H1 (cell line): Measurements from ENCODE around the gene GGT6. TPM values are rescaled to one million over a fixed set of nuclear protein-coding genes. Genes with fewer than 3 reads are reported as not detected.

Source experiments
- CTCF ChIA-PET: fragments of 300-600 bp; sonication (Branson Sonifier 250); formaldehyde crosslinking; loops from one replicate; lab custom pipeline; 2021; ENCODE audit not compliant: partially characterized antibody; lab: Charles Lee
- POLR2A ChIA-PET: fragments of 300-600 bp; sonication (Branson Sonifier 250); formaldehyde crosslinking; loops from one replicate; lab custom pipeline; 2021; ENCODE audit warnings: inconsistent platforms; ENCODE audit not compliant: partially characterized antibody; lab: Charles Lee
- DNase-seq, 2 experiments: peaks; one replicate each; pipeline versions ENCODE4 v3.0.0 to v3.0.0-alpha.2; 2010 to 2022; ENCODE audit warnings: low spot score in 2 of 2, low read depth in 1 of 2, mixed read lengths in 1 of 2
- FAIRE-seq: peaks from 2 replicates; lab custom pipeline; 2011; peaks lifted over from hg19 to GRCh38; lab: Jason Lieb, UNC
- H2AFZ ChIP-seq: 2 replicates; pipeline ENCODE4 v1.8.1; 2012; ENCODE audit warnings: low read length, inconsistent platforms
- H2AK5ac ChIP-seq: 2 replicates; pipeline ENCODE4 v1.6.1; 2013; ENCODE audit warnings: low read depth, low read length
- H2BK120ac ChIP-seq: replicated peaks from 2 replicates; pipeline ENCODE3; 2013; ENCODE audit warnings: low read depth, low read length, inconsistent platforms
- H2BK12ac ChIP-seq: 2 replicates; pipeline ENCODE4 v1.6.1; 2013; ENCODE audit warnings: low read depth, low read length
- H2BK15ac ChIP-seq: 2 replicates; pipeline ENCODE4 v1.6.1; 2013; ENCODE audit warnings: low read length
- H2BK20ac ChIP-seq: 2 replicates; pipeline ENCODE4 v1.6.1; 2013; ENCODE audit warnings: low read length
- H2BK5ac ChIP-seq: 2 replicates; pipeline ENCODE4 v1.6.1; 2013; ENCODE audit warnings: low read depth, low read length
- H3K14ac ChIP-seq: 2 replicates; pipeline ENCODE4 v1.6.1; 2013; ENCODE audit warnings: inconsistent platforms; ENCODE audit not compliant: insufficient read length
- H3K18ac ChIP-seq: 2 replicates; pipeline ENCODE4 v1.6.1; 2013; ENCODE audit warnings: low read length; ENCODE audit errors: extremely low read depth
- H3K23ac ChIP-seq: 2 replicates; pipeline ENCODE4 v1.6.1; 2013; ENCODE audit warnings: inconsistent platforms; ENCODE audit not compliant: insufficient read length
- H3K23me2 ChIP-seq: 2 replicates; pipeline ENCODE4 v1.6.1; 2013; ENCODE audit warnings: low read depth, low read length
- H3K27ac ChIP-seq: 2 replicates; pipeline ENCODE4 v1.6.1; 2011; ENCODE audit warnings: low read depth, low read length, inconsistent platforms
- H3K27me3 ChIP-seq, 4 experiments: replicated peaks in 1 of 4; 1 replicate in 1 of 4; 2 replicates in 3 of 4; pipeline versions ENCODE4 v1.6.1 to v1.8.1; 2011 to 2013; ENCODE audit warnings: low read length in 3 of 4, mild to moderate bottlenecking in 3 of 4, inconsistent platforms in 2 of 4, mixed read lengths in 2 of 4, moderate library complexity in 1 of 4; ENCODE audit not compliant: control insufficient read depth in 3 of 4, insufficient read depth in 3 of 4; ENCODE audit errors: extremely low read depth in 1 of 4
- H3K36me3 ChIP-seq, 4 experiments: 2 replicates each; pipeline versions ENCODE4 v1.6.1 to v1.8.1; 2011 to 2013; ENCODE audit warnings: mild to moderate bottlenecking in 4 of 4, low read length in 3 of 4, moderate library complexity in 2 of 4, control low read depth in 1 of 4, inconsistent platforms in 1 of 4; ENCODE audit not compliant: insufficient read depth in 4 of 4, control insufficient read depth in 2 of 4
- H3K4ac ChIP-seq: replicated peaks from 2 replicates; pipeline ENCODE3; 2013; ENCODE audit warnings: low read length, low read depth, mixed read lengths, inconsistent platforms; ENCODE audit not compliant: insufficient read length
- H3K4me1 ChIP-seq, 4 experiments: replicated peaks in 1 of 4; 1 replicate in 1 of 4; 2 replicates in 3 of 4; pipeline versions ENCODE4 v1.6.1 to v1.8.1; 2011 to 2013; ENCODE audit warnings: low read length in 3 of 4, inconsistent platforms in 2 of 4, mixed read lengths in 1 of 4; ENCODE audit not compliant: insufficient read depth in 4 of 4, control insufficient read depth in 3 of 4
- H3K4me2 ChIP-seq, 2 experiments: 2 replicates each; pipeline versions ENCODE4 v1.6.1 to v1.8.1; 2011 to 2013; ENCODE audit warnings: low read depth in 2 of 2, low read length in 2 of 2, control low read depth in 1 of 2, inconsistent platforms in 1 of 2, mild to moderate bottlenecking in 1 of 2; ENCODE audit not compliant: insufficient read depth in 1 of 2
- H3K4me3 ChIP-seq, 4 experiments: fragments of 200-600, 300-600 bp in 1 of 4; sonication (generic), shearing (Covaris generic), sonication (Bioruptor Twin) in 1 of 4; 2 replicates each; pipeline versions ENCODE4 v1.5.1 to v1.8.1; 2011 to 2016; ENCODE audit warnings: low read length in 4 of 4, low read depth in 3 of 4, control low read depth in 2 of 4, inconsistent platforms in 2 of 4, mild to moderate bottlenecking in 2 of 4, mixed read lengths in 1 of 4, moderate library complexity in 1 of 4; ENCODE audit not compliant: insufficient read depth in 2 of 4; ENCODE audit errors: extremely low read depth in 1 of 4
- H3K56ac ChIP-seq: replicated peaks from 2 replicates; pipeline ENCODE3; 2013; ENCODE audit warnings: low read depth, mild to moderate bottlenecking, mixed read lengths, low read length, inconsistent platforms; ENCODE audit not compliant: insufficient read length
- H3K79me1 ChIP-seq: 2 replicates; pipeline ENCODE4 v1.6.1; 2013; ENCODE audit warnings: low read depth, low read length, control low read depth
- H3K79me2 ChIP-seq, 2 experiments: 2 replicates each; pipeline versions ENCODE4 v1.6.1 to v1.8.1; 2012 to 2013; ENCODE audit warnings: low read length in 2 of 2, mild to moderate bottlenecking in 2 of 2, inconsistent platforms in 1 of 2; ENCODE audit not compliant: insufficient read depth in 2 of 2, control insufficient read depth in 1 of 2
- H3K9ac ChIP-seq, 4 experiments: replicated peaks in 1 of 4; 1 replicate in 1 of 4; 2 replicates in 3 of 4; pipeline versions ENCODE4 v1.6.1 to v1.8.1; 2011 to 2013; ENCODE audit warnings: low read depth in 3 of 4, low read length in 3 of 4, control low read depth in 2 of 4, mild to moderate bottlenecking in 2 of 4, moderate library complexity in 2 of 4, inconsistent platforms in 1 of 4; ENCODE audit errors: extremely low read depth in 1 of 4
- H3K9me3 ChIP-seq, 2 experiments: 2 replicates each; pipeline versions ENCODE4 v1.6.1 to v1.8.1; 2012 to 2013; ENCODE audit warnings: mild to moderate bottlenecking in 2 of 2, moderate library complexity in 2 of 2, control low read depth in 1 of 2, inconsistent platforms in 1 of 2, low read depth in 1 of 2, low read length in 1 of 2, mixed read lengths in 1 of 2; ENCODE audit not compliant: insufficient read depth in 2 of 2
- H4K20me1 ChIP-seq, 2 experiments: replicated peaks in 1 of 2; 2 replicates each; pipeline versions ENCODE3 to v1.8.1; 2011 to 2013; ENCODE audit warnings: inconsistent platforms in 2 of 2, low read length in 2 of 2, mild to moderate bottlenecking in 1 of 2; ENCODE audit not compliant: insufficient read depth in 2 of 2, control insufficient read depth in 1 of 2
- H4K5ac ChIP-seq: 2 replicates; pipeline ENCODE4 v1.6.1; 2013; ENCODE audit warnings: low read length, low read depth, mixed read lengths, inconsistent platforms; ENCODE audit not compliant: insufficient read length
- H4K8ac ChIP-seq: 2 replicates; pipeline ENCODE4 v1.8.0; 2013; ENCODE audit warnings: mild to moderate bottlenecking, moderate library complexity, low read length, inconsistent platforms; ENCODE audit not compliant: insufficient read depth; ENCODE audit errors: extremely low read depth
- H4K91ac ChIP-seq: replicated peaks from 2 replicates; pipeline ENCODE3; 2013; ENCODE audit warnings: low read length, mixed read lengths, inconsistent platforms; ENCODE audit not compliant: insufficient read length
- ASH2L ChIP-seq: fragments of 200-600, 300-600 bp; sonication (generic); IDR thresholded peaks from one replicate; pipeline ENCODE4 v1.7.1; 2017; ENCODE audit warnings: low read length
- CHD2 ChIP-seq: IDR thresholded peaks from 2 replicates; pipeline ENCODE4 v1.6.1; 2012; ENCODE audit warnings: low read length, improper control_type of control experiment
- JUN ChIP-seq: IDR thresholded peaks from 2 replicates; pipeline ENCODE4 v1.6.1; 2011; ENCODE audit warnings: low read depth, mild to moderate bottlenecking, improper control_type of control experiment, low read length
- SIN3A ChIP-seq, 2 experiments: IDR thresholded peaks in 1 of 2; conservative IDR thresholded peaks in 1 of 2; 2 replicates each; pipeline ENCODE4 v1.6.1; 2011 to 2012; ENCODE audit warnings: low read length in 2 of 2, improper control_type of control experiment in 1 of 2, low read depth in 1 of 2, mild to moderate bottlenecking in 1 of 2
- WGBS, 2 experiments: shearing (Covaris generic) in 1 of 2; methylation state at CpG; one replicate each; pipeline versions ENCODE4 v1.1.6 to v1.1.7; 2013 to 2015; ENCODE audit warnings: low lambda C conversion rate in 2 of 2, mixed read lengths in 2 of 2, inconsistent platforms in 1 of 2, low coverage in 1 of 2, missing lambda C conversion rate in 1 of 2; ENCODE audit not compliant: insufficient replicate concordance in 2 of 2, insufficient coverage in 1 of 2, insufficient read length in 1 of 2; ENCODE audit errors: extremely low coverage in 1 of 2, missing lambda C conversion rate in 1 of 2; 5-methylcytosine and 5-hydroxymethylcytosine counted together
- polyA plus RNA-seq, 7 experiments: library from polyadenylated mRNA; depleted of rRNA in 3 of 7; stranded (reverse) in 5 of 7; unstranded in 2 of 7; fragments of >200 nt in 5 of 7; fragments of 200-250 nt in 2 of 7; gene quantifications; 1 replicate in 5 of 7; 2 replicates in 1 of 7; 4 replicates in 1 of 7; pipeline versions ENCODE4 v1.2.1 to v1.2.3, GENCODE V29; 2011 to 2013; ENCODE audit warnings: missing spikeins in 2 of 7, mixed read lengths in 2 of 7
- total RNA-seq: library from RNA; stranded (reverse); fragmentation: NEBNext Ultra II Directional; extraction: Animal tissue kit (Norgen Biotek cat#: 25700); gene quantifications from 2 replicates; pipeline ENCODE4 v1.2.1, GENCODE V29; 2021
- TF ChIP-seq, protein P1 (sequence below): IDR thresholded peaks from 2 replicates; pipeline ENCODE4 v1.6.1; 2012; ENCODE audit warnings: inconsistent platforms
- TF ChIP-seq, protein P2 (sequence below), 3 experiments: IDR thresholded peaks; 1 replicate in 2 of 3; 2 replicates in 1 of 3; pipeline versions ENCODE4 v1.5.1 to v1.6.1; 2011; ENCODE audit warnings: low read length in 3 of 3, mild to moderate bottlenecking in 3 of 3, inconsistent platforms in 2 of 3, low read depth in 1 of 3, moderate library complexity in 1 of 3; ENCODE audit not compliant: insufficient read depth in 1 of 3; ENCODE audit errors: control extremely low read depth in 1 of 3

GGT6 gene
- total and polyA plus RNA-seq, 2 of the 8 experiments (the other 6 are each of a cell fraction or from before 2014, with no cell fraction given): 0.18 TPM; not detected in 1

DNA sequence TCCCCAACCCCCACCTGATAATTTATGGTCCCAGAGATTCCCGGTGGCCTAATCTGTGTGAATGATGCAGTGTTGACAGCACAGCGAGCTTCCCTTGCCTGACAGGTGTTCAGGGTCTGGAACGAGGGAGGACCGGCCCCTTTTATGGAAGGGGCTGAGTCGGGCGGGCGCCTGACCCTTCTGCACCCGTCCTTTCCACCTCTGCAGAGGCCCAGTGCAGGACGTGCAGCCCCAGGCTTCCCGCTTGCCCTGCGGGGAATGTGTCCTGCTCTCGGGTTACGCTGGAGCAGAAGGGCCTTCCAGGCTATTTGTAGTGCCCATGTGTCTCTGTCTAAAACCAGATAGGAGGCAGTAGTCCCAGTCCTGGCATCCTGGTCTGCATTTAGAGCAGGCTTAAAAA, 40.2 kb upstream of the GGT6 start:
- Histone ChIP-seq H2BK12ac (peak overlapping the region; percentile 95; the same call in 1 of the 2 replicates), H3K36me3 (no peaks in the 10 kb centered on the region), H4K91ac (no peak overlapping the region), H3K4me2 (peak overlapping the region; percentile 69 to 80), H2AK5ac (peak overlapping the region; percentile 24; the same call in 1 of the 2 replicates), H3K56ac (no peak overlapping the region), H4K5ac (no peak overlapping the region), H3K14ac (no peak overlapping the region), H2BK15ac (peak overlapping the region; percentile 61; the same call in 1 of the 2 replicates), H4K8ac (no peak overlapping the region), H3K79me1 (no peaks in the 10 kb centered on the region), H3K23ac (no peak overlapping the region), H3K18ac (peak overlapping the region; percentile 65; the same call in 1 of the 2 replicates), H3K4me1 (peaks cover 4 to 26% (median 19%) of the 10 kb centered on the region in 4 experiments), H2AFZ (no peak overlapping the region), H3K23me2 (peaks cover 2% of the 10 kb centered on the region; the same call in 1 of the 2 replicates), H3K9me3 (no peaks in the 10 kb centered on the region), H2BK5ac (peak overlapping the region; percentile 75; the same call in 1 of the 2 replicates), H2BK20ac (peak overlapping the region; percentile 15; the same call in 1 of the 2 replicates), H4K20me1 (no peaks in the 10 kb centered on the region), H3K4ac (no peak overlapping the region), H3K79me2 (no peaks in the 10 kb centered on the region), H3K27ac (no peak overlapping the region), H2BK120ac (no peak overlapping the region), H3K27me3 (0 out of 7 replicates have a peak, but pooled peaks cover 0 to 2% (median 0%) of the 10 kb centered on the region in 4 experiments), H3K4me3 (peak overlapping the region in 3 of 4 experiments; percentile 7 to 40 (median 23); a peak in 4 of 8 replicates), H3K9ac (no peak overlapping the region)
- WGBS, 2 experiments: 56% methylated on average over 13 of the region's 13 CpGs; no CpG with 5 or more reads in 1 of the 2 experiments
- FAIRE-seq (no peak), DNase-seq (no peak)
- ChIA-PET POLR2A (interaction anchor here (0.7 to 1.7 kb wide), 5 partner anchors 13 to 108 kb away, joined by 3 to 11 read pairs (median 3); no protein-coding TSS in a partner anchor), CTCF (interaction anchor here (1.1 to 10.1 kb wide), 8 partner anchors 10 to 40 kb away, joined by 3 to 77 read pairs (median 6); partner anchors contain the start of genes GGT6 and SMTNL2)
- TF ChIP-seq ASH2L: no peak
- TF ChIP-seq, protein P1, sequence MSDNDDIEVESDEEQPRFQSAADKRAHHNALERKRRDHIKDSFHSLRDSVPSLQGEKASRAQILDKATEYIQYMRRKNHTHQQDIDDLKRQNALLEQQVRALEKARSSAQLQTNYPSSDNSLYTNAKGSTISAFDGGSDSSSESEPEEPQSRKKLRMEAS: no peak
- no peak for TF ChIP-seq JUN
- no peak for TF ChIP-seq CHD2
- TF ChIP-seq, protein P2, sequence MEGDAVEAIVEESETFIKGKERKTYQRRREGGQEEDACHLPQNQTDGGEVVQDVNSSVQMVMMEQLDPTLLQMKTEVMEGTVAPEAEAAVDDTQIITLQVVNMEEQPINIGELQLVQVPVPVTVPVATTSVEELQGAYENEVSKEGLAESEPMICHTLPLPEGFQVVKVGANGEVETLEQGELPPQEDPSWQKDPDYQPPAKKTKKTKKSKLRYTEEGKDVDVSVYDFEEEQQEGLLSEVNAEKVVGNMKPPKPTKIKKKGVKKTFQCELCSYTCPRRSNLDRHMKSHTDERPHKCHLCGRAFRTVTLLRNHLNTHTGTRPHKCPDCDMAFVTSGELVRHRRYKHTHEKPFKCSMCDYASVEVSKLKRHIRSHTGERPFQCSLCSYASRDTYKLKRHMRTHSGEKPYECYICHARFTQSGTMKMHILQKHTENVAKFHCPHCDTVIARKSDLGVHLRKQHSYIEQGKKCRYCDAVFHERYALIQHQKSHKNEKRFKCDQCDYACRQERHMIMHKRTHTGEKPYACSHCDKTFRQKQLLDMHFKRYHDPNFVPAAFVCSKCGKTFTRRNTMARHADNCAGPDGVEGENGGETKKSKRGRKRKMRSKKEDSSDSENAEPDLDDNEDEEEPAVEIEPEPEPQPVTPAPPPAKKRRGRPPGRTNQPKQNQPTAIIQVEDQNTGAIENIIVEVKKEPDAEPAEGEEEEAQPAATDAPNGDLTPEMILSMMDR (IDR thresholded peaks at IDR 0.05; ENCODE audit: control extremely low read depth in 1 of 3, insufficient read depth in 1 of 3, low read depth in 1 of 3, low read length in 3 of 3): peak in 1 of 3 experiments; percentile 12; a peak in 1 of 4 replicates
- no peak for TF ChIP-seq SIN3A (conservative IDR thresholded peaks at IDR 0.05 in 1 of 2, IDR thresholded peaks at IDR 0.05 in 1 of 2; ENCODE audit: low read depth in 1 of 2, low read length in 2 of 2)
